ENCODE measurements around the gene TLCD3B. TPM values are rescaled to one million over a fixed set of nuclear protein-coding genes. Genes with fewer than 3 reads are reported as not detected.
A peak's percentile ranks its signal among the peaks of the same experiment; 100 is the strongest.

Gene TLCD3B
- total and polyA plus RNA-seq, 7 donors: 0.54 TPM; not detected in 6

GRCh38 chr16:30010844-30011713, 20.0 kb downstream of the TLCD3B start, which contains the start of gene DOC2A:
DOC2A (minus strand) TSS chr16:30011027; CDS start chr16:30010222, 805 bp downstream.
- Histone ChIP-seq H3K4me1 (peaks cover 0 to 20% (median 17%) of the 10 kb centered on the region in 4 donors), H3K9me3 (no peaks in the 10 kb centered on the region), H3K27me3 (peaks cover 24 to 47% (median 41%) of the 10 kb centered on the region in 3 donors), H3K27ac (no peak within 1 kb of the TSS), H3K4me3 (peak within 1 kb of the TSS; percentile 4 to 46 (median 32)), H3K36me3 (no peaks in the 10 kb centered on the region)
- WGBS, 2 donors: 1% methylated on average over 99 of the region's 99 CpGs
- intact Hi-C loops (cut with DNase I): no loop called here
- no peak for TF ChIP-seq POLR2AphosphoS5 (IDR thresholded peaks at IDR 0.05)
- no peak for TF ChIP-seq CTCF (IDR thresholded peaks at IDR 0.05)
- DNase-seq: no peak

DNA sequence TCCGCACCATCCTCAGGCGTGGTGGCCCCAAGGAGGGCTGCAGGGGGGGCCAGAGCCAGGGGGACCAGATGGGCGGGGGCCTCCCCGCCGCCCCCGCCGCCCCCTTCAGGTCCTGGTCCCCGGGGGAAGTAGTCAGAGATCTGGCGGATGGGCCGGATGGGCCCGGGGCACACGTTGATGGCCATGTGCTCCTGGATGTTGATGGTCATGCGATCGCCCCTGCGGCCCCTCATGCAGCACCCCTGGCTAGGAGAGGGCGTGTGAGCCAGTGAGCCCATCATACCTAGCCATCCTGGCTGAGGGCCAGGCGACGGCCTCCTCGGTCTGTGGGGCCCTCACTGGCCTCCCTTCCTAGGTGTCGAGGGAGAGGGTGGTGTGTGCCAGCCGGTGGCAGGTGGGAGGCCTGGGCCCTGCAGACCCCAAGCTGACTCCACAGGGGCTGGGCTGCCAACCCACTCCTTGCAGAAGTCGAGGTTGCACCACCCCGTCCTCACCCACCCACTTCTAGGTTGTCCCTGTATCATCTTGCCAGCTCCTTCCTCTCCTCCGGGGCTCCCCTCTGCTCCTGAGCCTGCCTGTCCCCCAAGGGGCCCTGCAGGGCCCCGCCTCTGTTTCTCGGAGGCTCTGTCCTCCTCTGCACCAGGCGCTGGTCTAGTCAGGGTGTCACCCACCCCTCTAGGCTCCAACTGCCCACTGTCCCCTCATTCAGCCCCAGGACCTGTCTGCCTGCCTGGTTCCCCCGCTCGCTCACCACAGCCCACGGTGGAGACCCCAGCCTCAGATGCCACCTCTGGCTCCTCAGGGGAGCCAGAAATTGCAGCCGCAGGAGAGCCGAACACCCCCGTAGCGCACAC, 20.9 kb downstream of the TLCD3B start:
- Histone ChIP-seq H3K36me3 (no peaks in the 10 kb centered on the region), H3K4me1 (peaks cover 0 to 23% (median 21%) of the 10 kb centered on the region in 4 donors), H3K9me3 (no peaks in the 10 kb centered on the region), H3K27ac (no peak overlapping the region), H3K4me3 (peak overlapping the region in 3 of 4 donors; percentile 25 to 46 (median 40)), H3K27me3 (peaks cover 24 to 47% (median 41%) of the 10 kb centered on the region in 3 donors)
- no peak for DNase-seq
- no peak for TF ChIP-seq POLR2A (IDR thresholded peaks at IDR 0.05)
- WGBS, 2 donors: 23 to 30% methylated on average over 34 of the region's 34 CpGs
- intact Hi-C loops (cut with DNase I): no loop called here

- Histone ChIP-seq H3K27ac (no peak overlapping the region), H3K27me3 (peaks cover 24 to 47% (median 41%) of the 10 kb centered on the region in 3 donors), H3K4me1 (peaks cover 0 to 28% (median 24%) of the 10 kb centered on the region in 4 donors), H3K4me3 (no peak overlapping the region), H3K36me3 (no peaks in the 10 kb centered on the region), H3K9me3 (no peaks in the 10 kb centered on the region)
- 22 to 51% methylated on average over 26 of the region's 26 CpGs for WGBS, 2 donors
- no peak for TF ChIP-seq POLR2A (IDR thresholded peaks at IDR 0.05)
- DNase-seq: no peak
- intact Hi-C loops (cut with DNase I): no loop called here
These were observed 21.8 kb downstream of the TLCD3B start for GRCh38 chr16:30009085-30009862.

DNA sequence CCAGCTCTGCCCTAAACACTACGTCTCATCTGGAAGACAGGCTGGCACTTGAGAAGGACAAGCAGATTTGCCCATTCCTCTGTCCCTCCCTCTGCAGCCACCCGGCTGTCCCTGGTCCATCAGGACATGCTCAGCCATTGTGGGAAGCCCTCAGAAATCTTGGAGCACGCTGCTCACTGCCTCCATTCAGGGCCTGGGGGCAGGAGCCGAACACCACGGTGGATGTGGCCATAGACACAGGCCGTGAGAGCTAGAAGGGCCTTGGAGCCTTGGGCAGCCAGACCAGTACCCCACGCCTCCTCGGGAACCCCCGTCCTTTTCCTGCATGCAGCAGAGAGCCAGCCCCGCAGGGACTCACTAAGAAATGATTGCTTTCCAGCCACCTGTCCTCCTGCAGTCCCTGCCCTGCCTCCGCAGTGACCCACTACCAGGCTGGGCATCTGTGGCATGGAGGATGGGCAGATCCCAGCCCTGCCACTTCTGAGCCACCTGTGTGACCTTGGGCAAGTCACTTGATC, 23.6 kb downstream of the TLCD3B start:
- no peak for TF ChIP-seq POLR2A (IDR thresholded peaks at IDR 0.05)
- no peak for TF ChIP-seq CTCF (IDR thresholded peaks at IDR 0.05)
- peak in 1 of 4 donors; percentile 3 for TF ChIP-seq POLR2AphosphoS5 (IDR thresholded peaks at IDR 0.05)
- H3K4me1 ChIP-seq: peaks cover 0 to 28% (median 24%) of the 10 kb centered on the region in 4 donors
- peaks cover 24 to 42% (median 36%) of the 10 kb centered on the region in 3 donors for H3K27me3 ChIP-seq
- WGBS, 2 donors: 73 to 84% methylated on average over 11 of the region's 11 CpGs
- H3K27ac ChIP-seq: no peak overlapping the region
- H3K9me3 ChIP-seq: no peaks in the 10 kb centered on the region
- DNase-seq: no peak
- H3K4me3 ChIP-seq: no peak overlapping the region
- intact Hi-C loops (cut with DNase I): no loop called here
- peaks cover 0 to 7% (median 0%) of the 10 kb centered on the region in 4 donors for H3K36me3 ChIP-seq

DNA sequence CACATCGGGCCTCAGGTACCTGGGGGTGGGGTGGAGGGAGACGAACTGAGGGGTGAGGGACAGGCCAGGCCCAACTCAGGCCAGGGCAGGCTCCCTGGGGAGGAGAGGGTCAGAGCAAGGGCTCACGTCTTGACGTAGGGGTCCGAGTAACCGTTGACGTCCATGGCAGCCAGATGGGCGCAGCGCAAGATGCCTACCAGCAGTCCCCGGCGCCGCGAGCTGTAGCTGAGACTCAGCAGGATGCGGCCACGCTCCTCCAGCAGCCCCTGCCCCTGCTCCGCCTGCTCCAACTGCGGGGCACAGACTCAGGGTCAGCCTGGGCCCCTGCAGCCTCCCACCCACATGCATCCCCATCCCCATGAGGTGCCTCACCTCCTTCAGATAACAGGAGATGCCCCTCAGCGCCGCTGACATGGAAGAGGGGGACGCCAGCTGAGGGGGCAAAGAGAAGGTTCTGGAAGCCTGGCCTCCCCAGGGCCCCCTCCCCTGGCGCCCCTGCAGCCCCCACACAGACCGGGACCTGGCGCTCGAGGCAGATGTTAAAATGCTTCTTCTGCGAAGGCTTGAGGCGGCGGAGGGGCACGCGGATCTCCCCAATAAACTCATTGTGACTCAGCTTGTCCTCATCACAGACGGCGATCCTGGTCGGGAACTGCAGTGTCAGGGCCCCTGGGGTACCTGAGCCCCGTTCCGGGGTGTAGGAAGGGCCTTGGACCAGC, 24.3 kb downstream of the TLCD3B start:
- Histone ChIP-seq H3K9me3 (no peaks in the 10 kb centered on the region), H3K4me1 (peaks cover 0 to 28% (median 24%) of the 10 kb centered on the region in 4 donors), H3K36me3 (peaks cover 0 to 14% (median 0%) of the 10 kb centered on the region in 4 donors), H3K27me3 (peaks cover 21 to 36% (median 30%) of the 10 kb centered on the region in 3 donors), H3K27ac (no peak overlapping the region), H3K4me3 (no peak overlapping the region)
- TF ChIP-seq EP300 (IDR thresholded peaks at IDR 0.05) (no peak), POLR2A (IDR thresholded peaks at IDR 0.05) (no peak), POLR2AphosphoS5 (IDR thresholded peaks at IDR 0.05) (no peak), CTCF (IDR thresholded peaks at IDR 0.05) (no peak)
- 86 to 91% methylated on average over 34 of the region's 34 CpGs for WGBS, 2 donors
- intact Hi-C loops (cut with DNase I): no loop called here
- no peak for DNase-seq
